Heart left ventricle (tissue), 16 donors: ENCODE data around the gene STX11. TPM values are rescaled to one million over a fixed set of nuclear protein-coding genes. Genes with fewer than 3 reads are reported as not detected.

Experiments used
- ATAC-seq, 4 donors: fragments of 200-7000 bp; cut with Tn5 transposase; one replicate each; pipeline ENCODE4 v1.9.1; 2020 to 2022; ENCODE audit warnings: moderate library complexity in 4 of 4, mild to moderate bottlenecking in 3 of 4, moderate number of reproducible peaks in 1 of 4
- DNase-seq, 5 donors: peaks; one replicate each; pipeline ENCODE4 v3.0.0-alpha.2; 2020
- H3K27ac ChIP-seq, 12 donors: fragments of 200-600 bp; sonication (generic) in 4 of 12; one replicate each; pipeline versions ENCODE4 v1.5.0 to v1.8.0; 2016 to 2022; ENCODE audit warnings: mild to moderate bottlenecking in 2 of 12
- H3K27me3 ChIP-seq, 9 donors: fragments of 200-600 bp; sonication (generic) in 2 of 9; one replicate each; pipeline versions ENCODE4 v1.5.1 to v1.8.0; 2016 to 2022; ENCODE audit warnings: mild to moderate bottlenecking in 3 of 9
- H3K36me3 ChIP-seq, 9 donors: fragments of 200-600 bp; sonication (generic) in 2 of 9; one replicate each; pipeline versions ENCODE4 v1.5.0 to v1.8.0; 2018 to 2022; ENCODE audit warnings: mild to moderate bottlenecking in 2 of 9
- H3K4me1 ChIP-seq, 12 donors: fragments of 200-600 bp; sonication (generic) in 4 of 12; one replicate each; pipeline versions ENCODE4 v1.5.0 to v1.8.0; 2016 to 2022; ENCODE audit warnings: mild to moderate bottlenecking in 3 of 12
- H3K4me3 ChIP-seq, 12 donors: fragments of 200-600 bp; sonication (generic) in 4 of 12; one replicate each; pipeline versions ENCODE4 v1.5.0 to v1.8.0; 2017 to 2022; ENCODE audit warnings: mild to moderate bottlenecking in 9 of 12, moderate library complexity in 4 of 12
- H3K9me3 ChIP-seq, 12 donors: fragments of 200-600 bp; sonication (generic) in 4 of 12; one replicate each; pipeline versions ENCODE4 v1.5.0 to v1.8.0; 2016 to 2022; ENCODE audit warnings: mild to moderate bottlenecking in 1 of 12
- POLR2A ChIP-seq, 2 donors: fragments of 450-650 bp; IDR thresholded peaks; one replicate each; pipeline ENCODE4 v1.6.1; 2017; ENCODE audit warnings: antibody characterized with exemption in 2 of 2, mild to moderate bottlenecking in 2 of 2, moderate library complexity in 2 of 2
- WGBS, 4 donors: extraction: QIAGEN DNeasy Blood & Tissue Kit in 2 of 4; methylation state at CpG; one replicate each; pipeline versions ENCODE4 v1.1.5 to v1.1.7; 2013 to 2018; 5-methylcytosine and 5-hydroxymethylcytosine counted together
- intact Hi-C, 10 donors: fragments of 100-400 bp; cut with DNase I; formaldehyde crosslinking; loops; one replicate each; pipeline versions ENCODE4 v1.11.1 to v1.14.2; 2022
- long read RNA-seq, 3 donors: library from polyadenylated mRNA; unstranded; transcript quantifications; one replicate each; pipeline ENCODE4 v2.0.0, GENCODE V29; 2020 to 2021
- polyA plus RNA-seq, 2 donors: library from polyadenylated mRNA; stranded (reverse); fragments of 200-250 nt; gene quantifications; one replicate each; pipeline ENCODE4 v1.2.3, GENCODE V29; 2013
- total RNA-seq, 9 donors: library from RNA; depleted of rRNA in 2 of 9; stranded (reverse); fragments of >200 nt in 2 of 9; fragmentation: NEBNext Ultra II Directional in 3 of 9; extraction: Animal tissue kit (Norgen Biotek cat#: 25700) in 3 of 9; gene quantifications; one replicate each; pipeline versions ENCODE4 v1.1.0 to v1.2.4, GENCODE V29; 2016 to 2023
- TF ChIP-seq, protein P1 (sequence below), 12 donors: fragments of 200-600 bp; sonication (generic) in 4 of 12; IDR thresholded peaks; one replicate each; pipeline versions ENCODE4 v1.5.0 to v1.8.0; 2018 to 2022; ENCODE audit warnings: antibody characterized with exemption in 12 of 12, mild to moderate bottlenecking in 5 of 12
- donor health status: ischemic (EF 13 %, LVEDD 7.1; RV severe dilation, severe dysfunction).
- donor health status: healthy with polysubstance abuse.
- donor health status: DM: no; HTN: yes; CAD: no.
- donor health status: DM: no; HTN: no; CAD: no.
- donor health status: ischemic (EF 25% LVEDD 6.9; RV normal size, moderate dysfunction).
- donor health status: ischemic (EF 25% LVEDD 5.7; RV mildly dilated, moderate dysfunction).
- donor health status: healthy.
- donor health status: DM: yes; HTN: yes; CAD: no.
- donor health status: ischemic (EF 35%, LVEDD 5.7; RV mildly dilated, moderate dysfunction).
- donor health status: nonischemic (EF 11% LVEDD 7.7; RV severe dilation, severe dysfunction).
- donor health status: DM: yes; HTN: yes; CAD: no.
- donor health status: PGD.
- donor health status: ischemic (EF 29% LVEDD 5.4; RV normal size, mild dysfunction).
- donor health status: nonischemic (EF 23%, LVEDD 6.1; RV moderate dilation, normal function).

The STX11 gene
- total RNA-seq (10 to 100 TPM in 4 of 9 donors, 1 to 10 TPM in 5; 5.4 to 21.0 (median 9.0) TPM), polyA plus RNA-seq (10 to 100 TPM in 1 of 2 donors, 1 to 10 TPM in 1; 4.7 to 13.7 TPM)
- long read RNA-seq, donor 1, transcript STX11-201 (2 exons, 1,926 nt) = major isoform, 10 of 13 reads
- long read RNA-seq, donor 1, partial matches to known transcripts = 0 of 13 reads
- long read RNA-seq, donor 1, other reads (novel, unspliced or antisense) = 3 of 13 reads
- long read RNA-seq, donor 2, transcript STX11-201 (2 exons, 1,926 nt) = major isoform, 26 of 28 reads
- long read RNA-seq, donor 2, partial matches to known transcripts = 2 of 28 reads
- long read RNA-seq, donor 2, other reads (novel, unspliced or antisense) = 0 of 28 reads
- long read RNA-seq, donor 3, transcript STX11-201 (2 exons, 1,926 nt) = major isoform, 13 of 14 reads
- long read RNA-seq, donor 3, partial matches to known transcripts = 1 of 14 reads
- long read RNA-seq, donor 3, other reads (novel, unspliced or antisense) = 0 of 14 reads

DNA sequence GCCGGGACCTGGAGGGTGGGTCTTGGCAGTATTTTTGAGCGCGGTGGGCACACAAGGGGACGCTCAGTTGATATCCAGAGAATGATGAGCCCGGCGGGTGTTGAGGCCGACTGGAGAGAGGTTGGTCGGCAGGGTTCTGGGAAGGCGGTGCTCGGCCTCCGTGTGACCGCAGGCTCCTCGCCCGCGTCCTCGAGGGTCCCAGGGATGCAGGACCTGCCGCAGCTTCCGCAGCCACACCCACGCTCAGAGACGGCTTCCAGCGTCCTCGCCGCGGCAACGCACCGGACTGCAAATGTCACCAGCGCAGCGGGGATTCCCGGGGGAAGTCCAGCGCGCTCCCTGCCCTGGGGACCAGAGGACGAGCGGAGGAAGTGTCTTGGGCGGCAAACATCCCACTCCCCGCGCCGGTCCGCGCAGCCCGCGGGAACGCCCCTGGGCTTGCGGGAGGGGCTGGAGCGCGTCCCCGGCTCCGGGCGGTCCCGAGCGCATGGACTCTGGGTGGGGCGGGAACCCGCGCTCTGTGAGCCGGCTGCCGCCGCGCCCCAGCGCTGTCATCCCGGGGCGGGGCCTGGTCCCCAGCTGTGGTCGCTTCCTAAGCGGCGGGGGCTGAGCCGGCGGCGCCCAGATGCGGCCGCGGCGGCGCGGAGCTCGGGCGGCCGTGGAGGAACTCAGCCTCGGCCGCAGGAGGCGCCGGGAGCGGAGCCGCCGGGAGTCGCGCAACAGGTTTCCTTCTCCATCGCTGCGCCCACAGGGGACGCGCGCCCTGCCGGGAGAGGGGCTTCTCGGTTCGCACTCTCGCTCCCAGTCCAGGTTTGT, at the start of gene STX11:
Gene STX11 (plus strand): TSS at position 624 of the 816 bp plus-strand sequence. CDS start 36,111 bp downstream, outside the sequence.
- DNase-seq (peak; percentile 82 to 90 (median 85)), ATAC-seq (peak; percentile 80 to 97 (median 94))
- no peaks in the 10 kb centered on the region for H3K27me3 ChIP-seq
- peaks cover 0 to 4% (median 0%) of the 10 kb centered on the region in 9 donors for H3K36me3 ChIP-seq
- H3K4me1 ChIP-seq = peaks cover 0 to 51% (median 10%) of the 10 kb centered on the region in 12 donors
- peak within 1 kb of the TSS; percentile 64 to 95 (median 78) for H3K4me3 ChIP-seq
- peak within 1 kb of the TSS; percentile 10 to 97 (median 77) for H3K27ac ChIP-seq
- no peaks in the 10 kb centered on the region for H3K9me3 ChIP-seq
- intact Hi-C loops = loop anchor here (1.0 to 10.0 kb wide), 9 partner anchors 43 to 137 kb away; partner anchors contain the start of gene UTRN (in 2 of the 10)
- TF ChIP-seq POLR2A (IDR thresholded peaks at IDR 0.05) = peak in 1 of 2 donors; percentile 84
- TF ChIP-seq, protein P1, sequence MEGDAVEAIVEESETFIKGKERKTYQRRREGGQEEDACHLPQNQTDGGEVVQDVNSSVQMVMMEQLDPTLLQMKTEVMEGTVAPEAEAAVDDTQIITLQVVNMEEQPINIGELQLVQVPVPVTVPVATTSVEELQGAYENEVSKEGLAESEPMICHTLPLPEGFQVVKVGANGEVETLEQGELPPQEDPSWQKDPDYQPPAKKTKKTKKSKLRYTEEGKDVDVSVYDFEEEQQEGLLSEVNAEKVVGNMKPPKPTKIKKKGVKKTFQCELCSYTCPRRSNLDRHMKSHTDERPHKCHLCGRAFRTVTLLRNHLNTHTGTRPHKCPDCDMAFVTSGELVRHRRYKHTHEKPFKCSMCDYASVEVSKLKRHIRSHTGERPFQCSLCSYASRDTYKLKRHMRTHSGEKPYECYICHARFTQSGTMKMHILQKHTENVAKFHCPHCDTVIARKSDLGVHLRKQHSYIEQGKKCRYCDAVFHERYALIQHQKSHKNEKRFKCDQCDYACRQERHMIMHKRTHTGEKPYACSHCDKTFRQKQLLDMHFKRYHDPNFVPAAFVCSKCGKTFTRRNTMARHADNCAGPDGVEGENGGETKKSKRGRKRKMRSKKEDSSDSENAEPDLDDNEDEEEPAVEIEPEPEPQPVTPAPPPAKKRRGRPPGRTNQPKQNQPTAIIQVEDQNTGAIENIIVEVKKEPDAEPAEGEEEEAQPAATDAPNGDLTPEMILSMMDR (IDR thresholded peaks at IDR 0.05) = peak in 2 of 12 donors; percentile 21 to 46
- 1 to 3% (median 1%) methylated on average over 39 to 93 of the region's 93 CpGs for WGBS, 4 donors

DNA sequence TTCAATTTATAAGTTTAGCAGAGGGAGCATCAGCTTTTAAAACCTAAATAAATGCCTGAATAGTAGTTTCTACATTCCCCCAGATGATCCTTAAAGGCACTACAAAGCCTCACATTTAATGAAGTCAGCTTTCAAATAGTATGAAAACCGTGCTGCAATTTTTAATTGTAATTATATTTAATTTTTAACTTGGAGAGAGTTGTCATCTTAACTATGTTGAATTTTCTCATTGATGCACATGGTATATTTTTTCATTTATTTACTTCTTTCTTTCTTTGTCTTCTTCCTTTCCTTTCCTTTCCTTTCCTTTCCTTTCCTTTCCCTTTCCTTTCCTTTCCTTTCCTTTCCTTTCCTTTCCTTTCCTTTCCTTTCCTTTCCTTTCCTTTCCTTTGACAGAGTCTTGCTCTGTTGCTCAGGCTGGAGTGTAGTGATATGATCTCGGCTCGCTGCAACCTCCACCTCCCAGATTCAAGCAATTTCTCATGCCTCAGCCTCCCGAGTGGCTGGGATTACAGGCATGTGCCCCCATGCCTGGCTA, 47.2 kb upstream of the STX11 start:
- H3K36me3 ChIP-seq = no peaks in the 10 kb centered on the region
- no peak overlapping the region for H3K27ac ChIP-seq
- H3K27me3 ChIP-seq = no peaks in the 10 kb centered on the region
- H3K4me3 ChIP-seq = no peak overlapping the region
- intact Hi-C loops = loop anchor here in 3 of 10 donors (10.0 kb wide), 3 partner anchors 52 to 832 kb away; partner anchors contain the start of genes STX11 (in 1 of the 3) and UTRN (in 1 of the 3)
- H3K4me1 ChIP-seq = peaks cover 0 to 7% (median 0%) of the 10 kb centered on the region in 12 donors
- DNase-seq = no peak
- ATAC-seq = no peak
- WGBS, 4 donors = 74 to 83% (median 80%) methylated on average over 4 of the region's 4 CpGs
- TF ChIP-seq, protein P1 (IDR thresholded peaks at IDR 0.05) = no peak
- no peak for TF ChIP-seq POLR2A (IDR thresholded peaks at IDR 0.05)
- H3K9me3 ChIP-seq = no peaks in the 10 kb centered on the region

DNA sequence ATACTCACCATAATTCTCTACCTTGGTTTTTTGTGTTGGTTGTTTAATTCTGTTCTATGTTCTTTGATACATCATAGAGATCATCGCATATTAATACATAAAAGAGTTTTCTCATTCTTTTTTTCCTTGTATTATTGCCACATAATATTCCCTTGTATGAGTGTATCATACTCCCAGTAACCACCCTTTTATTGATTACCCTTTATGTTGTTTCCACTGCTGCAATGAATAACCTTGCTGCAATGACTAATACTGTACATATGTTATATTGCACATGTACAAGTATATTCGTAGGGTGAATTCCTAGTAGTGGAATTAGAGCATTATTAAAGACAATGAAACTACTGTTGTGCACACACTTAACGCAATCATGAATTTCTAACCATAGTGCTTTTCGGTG, 45.8 kb upstream of the STX11 start:
- H3K4me1 ChIP-seq = peaks cover 0 to 7% (median 0%) of the 10 kb centered on the region in 12 donors
- H3K36me3 ChIP-seq = no peaks in the 10 kb centered on the region
- no peak overlapping the region for H3K4me3 ChIP-seq
- TF ChIP-seq, protein P1 (IDR thresholded peaks at IDR 0.05) = no peak
- no peak for TF ChIP-seq POLR2A (IDR thresholded peaks at IDR 0.05)
- DNase-seq (no peak), ATAC-seq (no peak)
- H3K27ac ChIP-seq = no peak overlapping the region
- intact Hi-C loops = loop anchor here in 9 of 10 donors (2.0 to 10.0 kb wide), 6 partner anchors 50 to 830 kb away; partner anchors contain the start of genes STX11 (in 1 of the 9) and UTRN (in 1 of the 9)
- H3K27me3 ChIP-seq = no peaks in the 10 kb centered on the region
- no peaks in the 10 kb centered on the region for H3K9me3 ChIP-seq
- 46 to 54% (median 50%) methylated on average over 4 of the region's 4 CpGs for WGBS, 4 donors
